Prostate gland (tissue), 2 donors: ENCODE results near the gene CREB3. TPM values are rescaled to one million over a fixed set of nuclear protein-coding genes. Genes with fewer than 3 reads are reported as not detected.

Experiments
- DNase-seq: peaks from one replicate; pipeline ENCODE4 v3.0.0-alpha.2; 2019; ENCODE audit warnings: low spot score
- H3K27ac ChIP-seq, 2 donors: fragments of 200-600 bp; sonication (generic); 2 replicates each; pipeline ENCODE4 v1.5.1; 2017 to 2019
- H3K27me3 ChIP-seq: fragments of 200-600 bp; sonication (generic); replicated peaks from 2 replicates; pipeline ENCODE4 v1.5.1; 2019; ENCODE audit not compliant: insufficient read depth
- H3K36me3 ChIP-seq, 2 donors: fragments of 200-600 bp; sonication (generic); 1 replicate in 1 of 2; 2 replicates in 1 of 2; pipeline versions ENCODE4 v1.5.1 to v1.8.1; 2017 to 2019
- H3K4me1 ChIP-seq: fragments of 200-600 bp; sonication (generic); replicated peaks from 2 replicates; pipeline ENCODE4 v1.5.1; 2019
- H3K4me3 ChIP-seq, 2 donors: fragments of 200-600 bp; sonication (generic); 2 replicates each; pipeline ENCODE4 v1.5.1; 2017 to 2019
- H3K9me3 ChIP-seq: fragments of 200-600 bp; sonication (generic); 2 replicates; pipeline ENCODE4 v1.5.1; 2017
- CTCF ChIP-seq, 4 experiments: fragments of 200-600 bp in 2 of 4; fragments of 450-650 bp in 2 of 4; sonication (generic) in 2 of 4; IDR thresholded peaks; 1 replicate in 3 of 4; 2 replicates in 1 of 4; pipeline ENCODE4 v1.5.1; 2016 to 2019; ENCODE audit warnings: antibody characterized with exemption in 4 of 4, mild to moderate bottlenecking in 2 of 4, moderate library complexity in 2 of 4
- POLR2A ChIP-seq: fragments of 450-650 bp; IDR thresholded peaks from one replicate; pipeline ENCODE4 v1.6.1; 2016; ENCODE audit warnings: antibody characterized with exemption, mild to moderate bottlenecking
- POLR2AphosphoS5 ChIP-seq: sonication (generic); formaldehyde crosslinking; IDR thresholded peaks from one replicate; pipeline ENCODE4 v1.6.1; 2017; ENCODE audit warnings: antibody characterized with exemption
- WGBS: methylation state at CpG from one replicate; pipeline ENCODE4 v1.1.5; 2018; 5-methylcytosine and 5-hydroxymethylcytosine counted together
- intact Hi-C: fragments of 100-400 bp; cut with DNase I; formaldehyde crosslinking; loops from one replicate; pipeline ENCODE4 v1.14.2; 2022
- total RNA-seq, 2 donors: library from RNA; depleted of rRNA; stranded (reverse); fragments of >200 nt; gene quantifications; one replicate each; pipeline ENCODE4 v1.1.0, GENCODE V29; 2016

CREB3 gene
- total RNA-seq: 100 to 1,000 TPM in 1 of 2 donors, 10 to 100 TPM in 1; 60.9 to 120 TPM

DNA sequence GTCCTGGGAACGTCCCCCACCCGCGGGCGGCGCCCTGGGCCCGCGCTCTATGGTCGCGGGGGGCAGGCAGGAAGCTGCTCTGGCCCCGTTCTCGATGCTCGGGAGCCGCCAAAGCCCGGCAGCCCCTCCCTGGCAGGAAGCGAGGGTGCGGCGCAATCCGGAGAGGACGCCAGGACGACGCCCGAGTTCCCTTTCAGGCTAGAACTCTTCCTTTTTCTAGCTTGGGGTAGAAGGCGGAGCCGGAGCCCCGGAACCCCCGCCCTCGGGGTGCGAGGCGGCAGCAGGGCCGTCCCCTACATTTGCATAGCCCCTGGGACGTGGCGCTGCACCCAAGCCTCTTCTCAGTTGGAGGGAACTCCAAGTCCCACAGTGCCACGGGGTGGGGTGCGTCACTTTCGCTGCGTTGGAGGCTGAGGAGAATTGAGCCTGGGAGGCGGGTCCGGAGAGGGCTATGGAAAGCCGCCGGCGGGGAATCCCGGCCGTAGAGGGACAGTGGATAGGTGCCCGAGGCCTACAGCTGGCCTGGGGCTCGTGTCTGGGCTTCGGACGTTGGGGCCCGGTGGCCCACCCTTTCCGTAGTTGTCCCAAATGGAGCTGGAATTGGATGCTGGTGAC, at the start of gene CREB3, which contains the start of gene TLN1:
Gene CREB3, plus strand, starts transcription at position 482 of the 615 bp plus-strand sequence. Its CDS starts 107 bp downstream, at position 589.
Gene TLN1, minus strand, starts transcription at position 11 of the 615 bp plus-strand sequence. CDS start 6,501 bp downstream, outside the sequence.
- intact Hi-C loops: loop anchor here (5.0 to 10.0 kb wide), 2 partner anchors 75 to 617 kb away; partner anchors contain the start of genes ATOSB, CCDC107 and RMRP
- no peaks in the 10 kb centered on the region for H3K9me3 ChIP-seq
- H3K4me1 ChIP-seq: peaks cover 27% of the 10 kb centered on the region
- no peaks in the 10 kb centered on the region for H3K27me3 ChIP-seq
- H3K4me3 ChIP-seq: peak within 1 kb of the TSS; percentile 65 to 91
- 1% methylated on average over 49 of the region's 49 CpGs for WGBS
- TF ChIP-seq POLR2AphosphoS5 (peak; percentile 99), POLR2A (peak; percentile 78), CTCF (IDR thresholded peaks at IDR 0.05) (peak in 1 of 4 experiments; percentile 26)
- H3K36me3 ChIP-seq: peaks cover 4 to 16% of the 10 kb centered on the region in 2 donors
- peak; percentile 98 for DNase-seq
- peak within 1 kb of the TSS; percentile 88 to 96 for H3K27ac ChIP-seq

DNA sequence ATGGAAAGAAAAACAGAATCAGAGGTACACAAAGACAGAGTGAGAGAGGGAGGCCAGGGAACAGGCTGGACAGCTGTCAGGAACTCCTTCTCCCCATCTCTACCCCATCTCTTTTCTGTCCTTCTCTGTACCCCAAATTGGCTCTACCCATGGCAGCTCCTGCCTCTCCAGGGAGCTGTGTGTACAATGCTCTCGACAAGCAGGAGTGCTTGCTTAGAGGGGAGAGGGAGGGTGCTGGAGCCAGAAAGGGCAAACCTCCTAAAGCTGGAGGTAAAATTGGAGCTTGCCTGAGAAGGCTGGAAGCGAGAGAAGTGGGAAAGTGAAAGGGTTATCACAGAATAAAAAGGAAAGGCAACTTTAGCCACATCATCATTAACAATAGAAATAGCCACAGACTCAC, 49.1 kb upstream of the CREB3 start:
- no peaks in the 10 kb centered on the region for H3K4me1 ChIP-seq
- intact Hi-C loops: no loop called here
- TF ChIP-seq POLR2AphosphoS5: no peak
- no peak for TF ChIP-seq POLR2A
- no peak for TF ChIP-seq CTCF (IDR thresholded peaks at IDR 0.05)
- H3K27me3 ChIP-seq: no peaks in the 10 kb centered on the region
- no peaks in the 10 kb centered on the region for H3K36me3 ChIP-seq
- 66% methylated on average over 2 of the region's 2 CpGs for WGBS
- DNase-seq: no peak
- no peaks in the 10 kb centered on the region for H3K9me3 ChIP-seq
- H3K4me3 ChIP-seq: no peak overlapping the region
- no peak overlapping the region for H3K27ac ChIP-seq

DNA sequence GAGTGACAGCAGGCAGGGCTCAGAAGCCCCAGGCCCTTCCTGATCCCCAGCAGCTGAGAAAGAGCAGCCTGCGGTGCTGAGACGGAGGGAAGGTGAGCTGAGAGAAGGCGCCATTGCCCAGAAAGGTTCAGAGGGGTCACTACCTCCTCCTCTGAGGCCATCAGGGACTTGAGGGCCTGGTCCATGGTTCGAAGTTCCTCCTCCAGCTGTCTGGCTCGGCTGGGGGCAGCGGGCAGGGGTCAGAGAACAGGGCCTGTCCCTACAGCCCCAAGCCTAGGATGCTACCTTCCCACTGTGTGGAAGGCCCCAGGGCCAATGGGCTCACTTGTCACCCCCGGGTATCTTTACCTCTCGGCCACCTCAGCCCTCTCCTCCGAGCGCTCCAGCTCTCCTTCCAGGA, 47.5 kb upstream of the CREB3 start:
- Histone ChIP-seq H3K27me3 (no peaks in the 10 kb centered on the region), H3K9me3 (no peaks in the 10 kb centered on the region), H3K4me3 (peak overlapping the region; percentile 8 to 12), H3K4me1 (no peaks in the 10 kb centered on the region), H3K27ac (peak overlapping the region in 1 of 2 donors; percentile 53), H3K36me3 (no peaks in the 10 kb centered on the region)
- no peak for DNase-seq
- WGBS: 59% methylated on average over 6 of the region's 10 CpGs
- no peak for TF ChIP-seq POLR2AphosphoS5
- TF ChIP-seq POLR2A: no peak
- no peak for TF ChIP-seq CTCF (IDR thresholded peaks at IDR 0.05)
- intact Hi-C loops: no loop called here

- Histone ChIP-seq H3K36me3 (no peaks in the 10 kb centered on the region), H3K9me3 (no peaks in the 10 kb centered on the region), H3K4me3 (peak overlapping the region in 1 of 2 donors; percentile 8), H3K4me1 (no peaks in the 10 kb centered on the region), H3K27ac (peak overlapping the region; percentile 40 to 90), H3K27me3 (no peaks in the 10 kb centered on the region)
- TF ChIP-seq CTCF (IDR thresholded peaks at IDR 0.05) (no peak), POLR2AphosphoS5 (no peak), POLR2A (no peak)
- DNase-seq: no peak
- intact Hi-C loops: no loop called here
- WGBS: 62% methylated on average over 13 of the region's 13 CpGs
Measured at GRCh38 chr9:35685506-35685905, 47.0 kb upstream of the CREB3 start.
